Measurements from ENCODE around the gene PDSS2.
"Not testable (repeated sequence)": the region's sequence is repeated elsewhere in the genome, so short reads cannot be mapped to it uniquely, and the experiment has no call there.

Gene PDSS2

GRCh38 chr6:107413966-107414645, 45.3 kb downstream of the PDSS2 start:
- DNase-seq: no peak

GRCh38 chr6:107411161-107411560, 48.2 kb downstream of the PDSS2 start:
- DNase-seq: no peak

GRCh38 chr6:107409942-107410341, 49.4 kb downstream of the PDSS2 start:
- DNase-seq: no peak

GRCh38 chr6:107408714-107409113, 50.6 kb downstream of the PDSS2 start:
- DNase-seq: no peak

- no peak for DNase-seq
Observed at GRCh38 chr6:107405002-107405401, 54.4 kb downstream of the PDSS2 start.

GRCh38 chr6:107402533-107402932, 56.8 kb downstream of the PDSS2 start:
- DNase-seq: no peak

- DNase-seq: no peak
Observed at GRCh38 chr6:107401573-107401972, 57.8 kb downstream of the PDSS2 start.

GRCh38 chr6:107400616-107401147, 58.7 kb downstream of the PDSS2 start:
- DNase-seq: no peak

GRCh38 chr6:107399935-107400334, 59.4 kb downstream of the PDSS2 start:
- DNase-seq: no peak

GRCh38 chr6:107398001-107398400, 61.4 kb downstream of the PDSS2 start:
- no peak for DNase-seq

GRCh38 chr6:107396211-107396610, 63.2 kb downstream of the PDSS2 start:
- no peak for DNase-seq

GRCh38 chr6:107392069-107392468, 67.3 kb downstream of the PDSS2 start:
- no peak for DNase-seq

GRCh38 chr6:107390685-107391435, 68.5 kb downstream of the PDSS2 start:
- no peak for DNase-seq

GRCh38 chr6:107390056-107390455, 69.3 kb downstream of the PDSS2 start:
- DNase-seq: no peak

- no peak for DNase-seq
Observed at GRCh38 chr6:107386904-107387303, 72.5 kb downstream of the PDSS2 start.

GRCh38 chr6:107386340-107386739, 73.0 kb downstream of the PDSS2 start:
- no peak for DNase-seq

GRCh38 chr6:107383705-107384104, 75.7 kb downstream of the PDSS2 start:
- DNase-seq: no peak

- no peak for DNase-seq
Observed at GRCh38 chr6:107374264-107374663, 85.1 kb downstream of the PDSS2 start.

GRCh38 chr6:107369493-107369892, 89.9 kb downstream of the PDSS2 start:
- no peak for DNase-seq

GRCh38 chr6:107368471-107368870, 90.9 kb downstream of the PDSS2 start:
- DNase-seq: no peak

- not testable (repeated sequence) for DNase-seq
Observed at GRCh38 chr6:107364173-107364572, 95.2 kb downstream of the PDSS2 start.

- no peak for DNase-seq
Observed at GRCh38 chr6:107361753-107362604, 97.4 kb downstream of the PDSS2 start.

- DNase-seq: no peak
Observed at GRCh38 chr6:107360476-107360875, 98.9 kb downstream of the PDSS2 start.
